Measurements from ENCODE around the gene C3orf22.

C3orf22 gene

DNA sequence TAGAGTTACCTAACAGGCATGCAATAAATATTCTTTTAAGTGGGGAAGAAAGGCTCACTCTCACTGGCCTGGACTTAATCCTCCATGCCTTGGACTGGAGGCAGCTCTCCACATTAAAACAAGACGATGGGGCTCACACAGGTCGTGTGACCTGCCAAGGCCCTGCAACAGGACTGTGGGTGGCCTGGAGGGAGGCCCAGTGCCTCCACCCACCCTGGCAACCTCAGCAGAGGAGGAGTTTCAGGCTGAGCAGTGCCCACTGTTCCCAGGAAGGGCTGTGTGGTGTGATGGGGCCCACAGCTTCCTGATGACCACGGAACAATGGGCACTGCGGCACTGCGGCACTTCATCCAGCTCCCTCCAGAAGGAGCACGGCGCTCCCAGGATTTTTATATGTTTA lies 46.7 kb downstream of the C3orf22 start:
- Histone ChIP-seq H3K36me3 (ENCODE audit: control insufficient read depth, insufficient read depth, low read length) (no peaks in the 10 kb centered on the region), H3K9ac (ENCODE audit: low read depth, low read length) (no peak overlapping the region), H3K4me3 (ENCODE audit: low read depth, low read length) (no peak overlapping the region), H3K9me3 (ENCODE audit: control insufficient read depth, insufficient read depth, low read length) (no peaks in the 10 kb centered on the region), H3K27me3 (ENCODE audit: control insufficient read depth, insufficient read depth, low read length) (no peaks in the 10 kb centered on the region), H3K4me1 (ENCODE audit: control insufficient read depth, insufficient read depth, low read length) (no peaks in the 10 kb centered on the region)

DNA sequence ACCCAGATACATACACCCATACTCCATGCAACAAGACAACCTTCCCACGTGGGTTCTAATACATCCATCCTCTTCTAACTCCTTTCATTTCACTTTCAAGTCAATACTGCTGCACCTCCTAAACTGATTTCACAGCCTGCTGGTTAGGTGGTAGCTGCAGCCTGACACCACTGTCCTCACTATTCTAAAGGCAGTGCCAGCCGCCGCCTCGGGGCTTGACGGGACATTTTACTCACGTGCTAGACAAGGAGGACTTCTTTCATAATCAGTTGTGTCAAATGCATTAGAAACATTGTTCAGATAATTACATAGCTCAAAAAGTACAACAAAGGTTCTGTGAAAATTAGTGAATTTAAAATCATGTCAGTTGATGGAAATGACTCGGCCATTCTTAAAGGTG lies 47.4 kb downstream of the C3orf22 start:
- Histone ChIP-seq H3K4me1 (ENCODE audit: control insufficient read depth, insufficient read depth, low read length) (no peaks in the 10 kb centered on the region), H3K9ac (ENCODE audit: low read depth, low read length) (no peak overlapping the region), H3K36me3 (ENCODE audit: control insufficient read depth, insufficient read depth, low read length) (no peaks in the 10 kb centered on the region), H3K4me3 (ENCODE audit: low read depth, low read length) (no peak overlapping the region), H3K27me3 (ENCODE audit: control insufficient read depth, insufficient read depth, low read length) (no peaks in the 10 kb centered on the region), H3K9me3 (ENCODE audit: control insufficient read depth, insufficient read depth, low read length) (no peaks in the 10 kb centered on the region)

DNA sequence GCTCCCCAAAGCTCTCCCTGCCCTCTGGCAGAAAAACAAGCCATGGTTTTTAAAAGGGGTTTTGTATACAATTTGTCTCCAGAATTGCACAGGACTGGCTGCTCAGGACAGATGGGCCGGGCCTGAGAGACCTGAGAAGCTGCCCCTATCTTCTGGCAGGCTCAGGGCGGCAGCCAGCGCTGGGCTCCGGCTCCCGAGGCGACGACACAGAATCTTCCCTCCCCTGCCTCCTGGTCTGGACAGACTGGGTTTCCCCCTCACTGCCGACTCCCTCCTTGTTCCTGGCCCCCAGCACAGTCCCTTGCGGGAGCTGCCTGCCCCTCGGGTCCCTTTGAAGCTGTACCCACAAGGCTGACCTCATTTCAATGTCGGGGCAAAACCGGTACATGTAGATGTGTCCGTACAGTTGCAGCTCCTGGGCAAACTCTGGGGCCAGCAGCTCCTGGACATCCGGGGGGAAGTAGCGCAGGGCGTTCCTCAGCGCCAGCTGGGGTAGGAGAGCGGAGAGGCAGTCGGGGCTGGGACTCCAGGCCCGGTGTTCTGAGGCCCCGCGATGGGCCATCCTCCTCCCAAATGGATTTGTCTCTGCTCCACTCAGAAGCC lies 48.3 kb downstream of the C3orf22 start:
- Histone ChIP-seq H3K27me3 (ENCODE audit: control insufficient read depth, insufficient read depth, low read length) (no peaks in the 10 kb centered on the region), H3K4me1 (ENCODE audit: control insufficient read depth, insufficient read depth, low read length) (no peaks in the 10 kb centered on the region), H3K9me3 (ENCODE audit: control insufficient read depth, insufficient read depth, low read length) (no peaks in the 10 kb centered on the region), H3K9ac (ENCODE audit: low read depth, low read length) (no peak overlapping the region), H3K36me3 (ENCODE audit: control insufficient read depth, insufficient read depth, low read length) (no peaks in the 10 kb centered on the region), H3K4me3 (ENCODE audit: low read depth, low read length) (no peak overlapping the region)

DNA sequence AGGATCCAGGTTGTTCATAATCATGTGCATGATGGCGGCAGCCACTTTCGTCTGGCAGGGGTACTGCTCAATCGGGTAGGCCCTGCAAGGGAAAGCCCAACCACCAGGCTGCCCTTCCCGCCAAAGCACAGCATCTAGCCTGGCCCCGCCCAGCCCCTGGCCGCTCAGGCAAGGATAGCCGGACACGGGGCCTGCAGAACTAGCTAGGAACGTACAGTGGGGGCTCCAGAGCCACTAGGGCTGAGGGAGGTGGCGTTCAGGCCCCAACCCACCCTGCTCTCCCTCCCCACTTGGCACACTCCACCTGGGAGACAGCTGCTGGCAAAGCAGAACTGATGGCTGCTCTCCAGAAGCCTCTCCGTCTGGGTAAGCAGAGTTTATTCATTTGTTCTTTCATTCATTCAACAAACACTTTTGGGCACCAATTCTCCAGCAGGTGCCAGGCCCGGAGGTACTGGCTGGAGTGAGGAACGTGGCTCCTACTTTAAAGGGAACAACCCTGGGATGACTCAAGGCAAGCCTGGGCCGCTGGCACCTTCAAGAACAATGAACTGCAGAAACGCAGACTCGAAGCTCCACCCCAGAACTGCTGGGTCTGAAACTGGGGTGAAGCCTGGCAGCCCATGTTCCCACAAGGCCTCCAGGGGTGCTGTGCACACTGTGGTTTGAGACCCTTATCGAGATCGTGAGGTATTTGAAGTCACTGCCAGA lies 49.0 kb downstream of the C3orf22 start:
- Histone ChIP-seq H3K4me1 (ENCODE audit: control insufficient read depth, insufficient read depth, low read length) (no peaks in the 10 kb centered on the region), H3K9me3 (ENCODE audit: control insufficient read depth, insufficient read depth, low read length) (no peaks in the 10 kb centered on the region), H3K36me3 (ENCODE audit: control insufficient read depth, insufficient read depth, low read length) (no peaks in the 10 kb centered on the region), H3K27me3 (ENCODE audit: control insufficient read depth, insufficient read depth, low read length) (no peaks in the 10 kb centered on the region), H3K9ac (ENCODE audit: low read depth, low read length) (no peak overlapping the region), H3K4me3 (ENCODE audit: low read depth, low read length) (no peak overlapping the region)

DNA sequence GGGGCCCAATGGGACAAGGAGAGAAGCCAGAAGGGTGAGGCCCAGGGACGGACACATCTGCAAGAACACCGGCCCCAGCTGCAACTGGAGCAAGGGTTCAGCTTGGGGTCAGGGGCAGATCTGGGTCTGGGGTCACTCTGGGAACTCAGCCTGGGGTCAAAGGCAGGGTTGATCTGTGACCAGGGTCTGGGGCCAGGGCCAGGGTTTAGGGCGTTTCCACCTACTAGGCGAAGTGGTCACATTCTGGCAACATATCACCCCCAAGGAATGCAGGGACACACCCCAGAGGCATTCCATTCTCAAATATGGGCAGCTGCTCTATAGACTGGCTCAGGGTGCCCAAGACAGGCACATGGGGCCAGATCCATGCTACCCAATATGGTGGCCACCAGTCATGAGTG lies 50.2 kb downstream of the C3orf22 start:
- H3K9ac ChIP-seq (ENCODE audit: low read depth, low read length) = no peak overlapping the region
- no peaks in the 10 kb centered on the region for H3K9me3 ChIP-seq (ENCODE audit: control insufficient read depth, insufficient read depth, low read length)
- no peaks in the 10 kb centered on the region for H3K27me3 ChIP-seq (ENCODE audit: control insufficient read depth, insufficient read depth, low read length)
- no peaks in the 10 kb centered on the region for H3K36me3 ChIP-seq (ENCODE audit: control insufficient read depth, insufficient read depth, low read length)
- H3K4me3 ChIP-seq (ENCODE audit: low read depth, low read length) = no peak overlapping the region
- H3K4me1 ChIP-seq (ENCODE audit: control insufficient read depth, insufficient read depth, low read length) = no peaks in the 10 kb centered on the region

DNA sequence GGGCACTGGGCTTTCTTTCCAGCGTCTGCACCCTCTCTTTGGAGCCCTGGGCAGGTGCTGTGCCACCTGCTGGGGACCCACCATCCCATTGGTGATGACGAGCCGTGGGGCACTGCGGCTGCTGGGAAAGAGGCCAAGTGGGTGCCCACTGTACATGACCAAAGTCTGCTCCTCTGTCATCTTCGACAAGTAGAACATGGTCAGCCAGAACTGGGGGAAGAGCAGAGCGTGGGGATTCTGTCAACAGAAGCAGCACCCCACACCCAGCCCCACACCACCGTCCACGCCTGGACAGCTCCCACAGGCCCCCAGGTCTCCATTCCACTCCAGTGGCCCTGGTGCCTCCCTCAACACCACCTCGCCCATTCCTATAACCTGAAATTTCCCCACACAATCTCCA lies 50.8 kb downstream of the C3orf22 start:
- H3K4me3 ChIP-seq (ENCODE audit: low read depth, low read length) = no peak overlapping the region

DNA sequence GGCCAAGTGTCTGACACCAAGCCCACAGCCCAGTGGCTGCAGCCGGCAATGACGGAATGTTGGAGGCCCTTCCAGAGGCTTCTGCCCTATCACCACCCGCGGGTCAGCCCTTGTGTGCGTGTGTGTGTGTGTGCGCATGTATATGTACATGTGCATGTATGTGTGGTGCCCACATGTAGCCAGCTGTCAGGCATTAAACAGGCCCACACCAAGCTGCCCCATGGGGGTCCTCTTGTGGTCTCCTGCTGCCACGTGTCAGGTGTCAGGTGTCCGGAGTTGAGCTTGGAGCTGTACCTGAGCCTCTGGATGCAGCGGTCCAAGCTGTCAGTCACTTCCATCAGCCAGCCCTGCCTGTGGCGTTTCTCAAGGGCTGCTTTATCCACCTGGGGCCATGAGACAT lies 55.0 kb downstream of the C3orf22 start:
- Histone ChIP-seq H3K4me1 (ENCODE audit: control insufficient read depth, insufficient read depth, low read length) (no peaks in the 10 kb centered on the region), H3K4me3 (ENCODE audit: low read depth, low read length) (no peak overlapping the region), H3K9ac (ENCODE audit: low read depth, low read length) (no peak overlapping the region), H3K9me3 (ENCODE audit: control insufficient read depth, insufficient read depth, low read length) (no peaks in the 10 kb centered on the region), H3K36me3 (ENCODE audit: control insufficient read depth, insufficient read depth, low read length) (no peaks in the 10 kb centered on the region), H3K27me3 (ENCODE audit: control insufficient read depth, insufficient read depth, low read length) (no peaks in the 10 kb centered on the region)

More for the DNA sequence above, 50.8 kb downstream of the C3orf22 start:
- no peaks in the 10 kb centered on the region for H3K9me3 ChIP-seq (ENCODE audit: control insufficient read depth, insufficient read depth, low read length)
- no peaks in the 10 kb centered on the region for H3K4me1 ChIP-seq (ENCODE audit: control insufficient read depth, insufficient read depth, low read length)
- H3K9ac ChIP-seq (ENCODE audit: low read depth, low read length) = no peak overlapping the region
- no peaks in the 10 kb centered on the region for H3K27me3 ChIP-seq (ENCODE audit: control insufficient read depth, insufficient read depth, low read length)
- H3K36me3 ChIP-seq (ENCODE audit: control insufficient read depth, insufficient read depth, low read length) = no peaks in the 10 kb centered on the region

DNA sequence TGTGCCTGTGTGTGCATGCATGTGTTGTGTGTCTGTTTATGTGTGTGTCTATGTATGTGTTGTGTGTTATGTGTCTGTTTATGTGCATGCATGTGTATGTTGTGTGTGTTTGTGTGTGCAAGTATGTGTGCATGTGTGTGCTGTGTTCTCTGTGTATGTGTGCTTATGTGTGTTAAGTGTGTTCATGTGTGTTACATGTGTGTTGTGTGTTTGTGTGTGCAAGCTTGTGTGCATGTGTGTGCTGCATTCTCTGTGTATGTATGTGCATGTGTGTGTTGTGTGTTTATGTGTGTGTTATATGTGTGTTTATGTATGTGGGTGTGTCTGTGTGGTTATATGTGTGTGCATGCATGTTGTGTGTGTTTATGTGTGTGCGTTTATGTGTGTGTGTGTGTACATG lies 56.1 kb downstream of the C3orf22 start:
- no peaks in the 10 kb centered on the region for H3K4me1 ChIP-seq (ENCODE audit: control insufficient read depth, insufficient read depth, low read length)
- H3K9me3 ChIP-seq (ENCODE audit: control insufficient read depth, insufficient read depth, low read length) = no peaks in the 10 kb centered on the region
- H3K36me3 ChIP-seq (ENCODE audit: control insufficient read depth, insufficient read depth, low read length) = no peaks in the 10 kb centered on the region
- H3K27me3 ChIP-seq (ENCODE audit: control insufficient read depth, insufficient read depth, low read length) = no peaks in the 10 kb centered on the region
- H3K4me3 ChIP-seq (ENCODE audit: low read depth, low read length) = no peak overlapping the region
- H3K9ac ChIP-seq (ENCODE audit: low read depth, low read length) = no peak overlapping the region

DNA sequence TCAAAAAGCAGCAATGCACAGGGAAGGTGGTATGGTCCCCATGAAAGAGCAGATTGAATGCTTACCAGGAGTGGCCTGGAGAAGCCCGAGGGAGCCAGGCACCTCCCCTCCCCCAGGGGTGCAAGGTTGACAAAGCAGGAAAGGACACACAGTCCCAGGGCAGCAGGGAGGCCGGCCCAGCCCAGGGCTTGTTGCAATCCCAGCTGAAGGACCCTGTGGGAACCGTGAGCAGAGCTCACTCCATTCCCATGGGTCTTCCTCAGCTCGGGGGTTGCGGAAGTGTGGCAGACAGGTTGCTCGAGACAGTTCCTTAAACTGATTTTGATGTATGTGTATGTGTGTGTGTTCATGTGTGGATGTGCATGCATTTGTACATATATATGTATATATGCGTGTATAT lies 57.0 kb downstream of the C3orf22 start:
- Histone ChIP-seq H3K27me3 (ENCODE audit: control insufficient read depth, insufficient read depth, low read length) (no peaks in the 10 kb centered on the region), H3K9ac (ENCODE audit: low read depth, low read length) (no peak overlapping the region), H3K9me3 (ENCODE audit: control insufficient read depth, insufficient read depth, low read length) (no peaks in the 10 kb centered on the region), H3K4me1 (ENCODE audit: control insufficient read depth, insufficient read depth, low read length) (no peaks in the 10 kb centered on the region), H3K4me3 (ENCODE audit: low read depth, low read length) (no peak overlapping the region), H3K36me3 (ENCODE audit: control insufficient read depth, insufficient read depth, low read length) (no peaks in the 10 kb centered on the region)

DNA sequence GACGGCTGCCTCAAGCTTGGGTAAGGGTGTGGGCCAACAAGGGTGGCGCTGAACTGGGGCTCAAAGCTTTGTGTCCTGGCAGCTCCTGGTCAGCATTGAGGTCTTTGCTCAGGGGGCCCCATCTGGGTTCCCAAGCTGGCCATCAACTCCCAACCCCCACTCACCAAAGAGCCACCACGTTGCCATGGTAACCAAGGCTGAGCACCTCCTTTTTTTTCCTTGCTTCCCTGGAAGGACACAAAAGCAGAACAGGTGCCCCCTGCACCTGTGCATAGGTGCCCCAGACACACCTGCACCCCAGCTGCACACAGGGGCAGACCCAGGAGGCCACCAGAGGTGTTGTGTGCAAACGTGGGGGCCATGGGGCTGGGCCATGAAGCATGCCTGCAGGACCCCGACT lies 57.7 kb downstream of the C3orf22 start:
- H3K4me1 ChIP-seq (ENCODE audit: control insufficient read depth, insufficient read depth, low read length) = no peaks in the 10 kb centered on the region
- H3K9ac ChIP-seq (ENCODE audit: low read depth, low read length) = no peak overlapping the region
- H3K4me3 ChIP-seq (ENCODE audit: low read depth, low read length) = no peak overlapping the region
- no peaks in the 10 kb centered on the region for H3K9me3 ChIP-seq (ENCODE audit: control insufficient read depth, insufficient read depth, low read length)
- no peaks in the 10 kb centered on the region for H3K36me3 ChIP-seq (ENCODE audit: control insufficient read depth, insufficient read depth, low read length)
- no peaks in the 10 kb centered on the region for H3K27me3 ChIP-seq (ENCODE audit: control insufficient read depth, insufficient read depth, low read length)

DNA sequence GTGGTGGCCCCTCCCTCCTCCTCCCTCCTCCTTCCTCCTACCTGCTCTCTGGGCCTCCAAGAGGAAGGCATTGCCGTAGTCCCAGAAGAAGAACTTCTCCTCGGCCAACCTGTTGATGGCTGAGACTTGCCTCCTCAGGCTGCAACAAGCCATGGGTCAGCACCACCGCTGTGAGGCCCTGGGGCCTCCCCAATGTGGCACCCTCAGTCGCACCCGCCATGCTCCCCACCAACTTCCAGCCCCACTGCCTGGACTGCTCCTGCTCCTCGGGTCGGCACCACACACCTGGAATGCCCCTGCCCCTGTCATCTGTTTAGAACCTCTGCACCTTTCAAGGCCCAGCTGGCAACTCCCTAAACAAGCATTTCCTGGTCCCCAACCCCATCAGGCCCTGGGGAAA lies 58.7 kb downstream of the C3orf22 start:
- Histone ChIP-seq H3K36me3 (ENCODE audit: control insufficient read depth, insufficient read depth, low read length) (no peaks in the 10 kb centered on the region), H3K4me3 (ENCODE audit: low read depth, low read length) (no peak overlapping the region), H3K9me3 (ENCODE audit: control insufficient read depth, insufficient read depth, low read length) (no peaks in the 10 kb centered on the region), H3K4me1 (ENCODE audit: control insufficient read depth, insufficient read depth, low read length) (no peaks in the 10 kb centered on the region), H3K27me3 (ENCODE audit: control insufficient read depth, insufficient read depth, low read length) (no peaks in the 10 kb centered on the region), H3K9ac (ENCODE audit: low read depth, low read length) (no peak overlapping the region)
